ENCODE results near the gene DTNB. TPM values are rescaled to one million over a fixed set of nuclear protein-coding genes. Genes with fewer than 3 reads are reported as not detected.

Gene DTNB
- total and polyA plus RNA-seq, 10 of the 15 experiments (the other 5 are each of a cell fraction or from before 2014, with no cell fraction given) = 4.5 to 30.6 (median 11.9) TPM

DNA sequence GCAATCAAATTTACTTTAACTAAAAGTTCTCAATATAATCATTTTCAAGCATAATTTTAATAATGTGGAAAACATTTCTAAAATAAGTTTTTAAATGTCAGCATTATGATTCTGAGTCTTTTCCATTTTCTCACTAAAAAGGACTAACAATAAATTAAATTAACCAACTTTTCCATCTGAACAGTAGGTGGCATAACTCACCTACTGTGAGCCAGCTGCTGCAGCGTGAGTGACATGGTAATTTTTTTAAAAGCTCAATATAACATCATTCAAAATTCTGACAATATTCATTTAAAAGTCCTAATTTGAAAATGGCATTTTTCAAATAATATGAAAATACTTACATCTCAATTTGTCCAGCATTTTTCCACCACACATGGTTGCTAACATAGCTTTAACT, 66.5 kb downstream of the DTNB start (continued):
- TF ChIP-seq, protein P1, sequence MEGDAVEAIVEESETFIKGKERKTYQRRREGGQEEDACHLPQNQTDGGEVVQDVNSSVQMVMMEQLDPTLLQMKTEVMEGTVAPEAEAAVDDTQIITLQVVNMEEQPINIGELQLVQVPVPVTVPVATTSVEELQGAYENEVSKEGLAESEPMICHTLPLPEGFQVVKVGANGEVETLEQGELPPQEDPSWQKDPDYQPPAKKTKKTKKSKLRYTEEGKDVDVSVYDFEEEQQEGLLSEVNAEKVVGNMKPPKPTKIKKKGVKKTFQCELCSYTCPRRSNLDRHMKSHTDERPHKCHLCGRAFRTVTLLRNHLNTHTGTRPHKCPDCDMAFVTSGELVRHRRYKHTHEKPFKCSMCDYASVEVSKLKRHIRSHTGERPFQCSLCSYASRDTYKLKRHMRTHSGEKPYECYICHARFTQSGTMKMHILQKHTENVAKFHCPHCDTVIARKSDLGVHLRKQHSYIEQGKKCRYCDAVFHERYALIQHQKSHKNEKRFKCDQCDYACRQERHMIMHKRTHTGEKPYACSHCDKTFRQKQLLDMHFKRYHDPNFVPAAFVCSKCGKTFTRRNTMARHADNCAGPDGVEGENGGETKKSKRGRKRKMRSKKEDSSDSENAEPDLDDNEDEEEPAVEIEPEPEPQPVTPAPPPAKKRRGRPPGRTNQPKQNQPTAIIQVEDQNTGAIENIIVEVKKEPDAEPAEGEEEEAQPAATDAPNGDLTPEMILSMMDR (IDR thresholded peaks at IDR 0.05 in 2 of 3, conservative IDR thresholded peaks at IDR 0.05 in 1 of 3; ENCODE audit: control insufficient read depth in 2 of 3, extremely low read depth in 1 of 3, insufficient read depth in 1 of 3, low read depth in 3 of 3, low read length in 3 of 3) = peak; percentile 44 to 74 (median 51)
- TF ChIP-seq, protein P2, sequence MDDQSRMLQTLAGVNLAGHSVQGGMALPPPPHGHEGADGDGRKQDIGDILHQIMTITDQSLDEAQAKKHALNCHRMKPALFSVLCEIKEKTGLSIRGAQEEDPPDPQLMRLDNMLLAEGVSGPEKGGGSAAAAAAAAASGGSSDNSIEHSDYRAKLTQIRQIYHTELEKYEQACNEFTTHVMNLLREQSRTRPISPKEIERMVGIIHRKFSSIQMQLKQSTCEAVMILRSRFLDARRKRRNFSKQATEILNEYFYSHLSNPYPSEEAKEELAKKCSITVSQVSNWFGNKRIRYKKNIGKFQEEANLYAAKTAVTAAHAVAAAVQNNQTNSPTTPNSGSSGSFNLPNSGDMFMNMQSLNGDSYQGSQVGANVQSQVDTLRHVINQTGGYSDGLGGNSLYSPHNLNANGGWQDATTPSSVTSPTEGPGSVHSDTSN (IDR thresholded peaks at IDR 0.05; ENCODE audit: insufficient replicate concordance, low read depth, low read length) = no peak

DNA sequence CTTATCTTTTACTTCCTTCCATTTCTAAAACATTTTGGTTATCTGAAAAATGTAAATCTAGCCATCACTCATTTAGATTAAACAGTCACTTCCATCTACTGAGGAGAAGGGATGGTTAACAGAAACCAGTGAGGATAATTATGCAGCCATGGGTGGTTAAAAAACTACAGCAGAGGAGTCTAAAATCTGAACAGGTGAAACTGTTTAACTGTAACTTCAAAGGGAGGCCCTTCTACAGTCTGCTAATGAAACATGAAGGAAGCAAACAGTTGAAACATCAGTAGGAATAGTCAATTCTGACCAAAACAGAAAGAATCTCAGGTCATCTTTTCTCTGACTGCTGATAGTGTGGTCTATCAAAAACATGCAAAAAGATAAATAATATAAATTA, 71.0 kb downstream of the DTNB start:
- no TSS peak for BruUV-seq (replicated peaks)
- RAD21 ChIA-PET (ENCODE audit: unreplicated experiment) = interaction anchor here (0.7 to 1.4 kb wide), 4 partner anchors 16 to 378 kb away, joined by 3 to 10 read pairs (median 3); no protein-coding TSS in a partner anchor
- DNase-seq (ENCODE audit: low read depth, low spot score) = no peak
- SMC1A ChIA-PET (ENCODE audit: uncharacterized antibody, unreplicated experiment) = interaction anchor here (0.6 to 1.8 kb wide), 4 partner anchors 15 to 240 kb away, joined by 3 to 8 read pairs (median 5); no protein-coding TSS in a partner anchor
- Histone ChIP-seq H3K79me2 (ENCODE audit: control insufficient read depth, insufficient read depth, low read length) (no peaks in the 10 kb centered on the region), H2AFZ (ENCODE audit: control insufficient read depth, low read depth, low read length) (no peak overlapping the region; the same call in 1 of the 2 replicates), H3K36me3 (ENCODE audit: control insufficient read depth in 2 of 2, insufficient read depth in 2 of 2, low read length in 1 of 2) (no peaks in the 10 kb centered on the region), H3K9ac (ENCODE audit: control insufficient read depth, insufficient read depth, low read length) (no peak overlapping the region), H3K27me3 (replicated peaks in 1 of 2; ENCODE audit: control insufficient read depth in 2 of 2, insufficient read depth in 2 of 2, low read length in 1 of 2) (no peaks in the 10 kb centered on the region), H3K9me3 (replicated peaks; ENCODE audit: control insufficient read depth, insufficient read depth, low read length) (no peaks in the 10 kb centered on the region), H4K20me1 (ENCODE audit: control insufficient read depth, insufficient read depth) (no peaks in the 10 kb centered on the region), H3K4me3 (no peak overlapping the region), H3K4me1 (ENCODE audit: control insufficient read depth, insufficient read depth, low read length) (peaks cover 11% of the 10 kb centered on the region), H3K27ac (ENCODE audit: control insufficient read depth, insufficient read depth) (peak overlapping the region; percentile 58), H3K4me2 (ENCODE audit: control insufficient read depth, insufficient read depth) (peak overlapping the region; percentile 64)
- FAIRE-seq = peak; percentile 41
- CTCF ChIA-PET = interaction anchor here (0.9 to 2.3 kb wide), 4 partner anchors 10 to 98 kb away, joined by 3 to 6 read pairs (median 4); no protein-coding TSS in a partner anchor
- POLR2A ChIA-PET = interaction anchor here (0.6 to 1.0 kb wide), 2 partner anchors 9 to 266 kb away, joined by 4 read pairs; no protein-coding TSS in a partner anchor
- ATAC-seq = peak; percentile 81
- intact Hi-C loops (cut with micrococcal nuclease; ENCODE audit: unreplicated experiment) (loop anchor here (5.0 to 10.0 kb wide), 2 partner anchors 192 to 390 kb away; no protein-coding TSS in a partner anchor), in situ Hi-C loops (cut with MboI) (no loop called here)
- TF ChIP-seq NFIC (IDR thresholded peaks at IDR 0.05; ENCODE audit: low read depth, low read length) (0 out of 2 replicates have a peak, but pooled peaks have one; percentile 55), RB1 (IDR thresholded peaks at IDR 0.05; ENCODE audit: borderline replicate concordance) (no peak), RELA (IDR thresholded peaks at IDR 0.05; ENCODE audit: borderline replicate concordance, partially characterized antibody) (no peak), MTA2 (IDR thresholded peaks at IDR 0.05; ENCODE audit: low read depth) (0 out of 2 replicates have a peak, but pooled peaks have one; percentile 28), SMAD1 (IDR thresholded peaks at IDR 0.05; ENCODE audit: low read depth, partially characterized antibody) (no peak), RUNX3 (IDR thresholded peaks at IDR 0.05; ENCODE audit: low read length) (peak; percentile 64), TBL1XR1 (IDR thresholded peaks at IDR 0.05; ENCODE audit: low read depth, low read length) (0 out of 2 replicates have a peak, but pooled peaks have one; percentile 39)
- TF ChIP-seq, protein P3, sequence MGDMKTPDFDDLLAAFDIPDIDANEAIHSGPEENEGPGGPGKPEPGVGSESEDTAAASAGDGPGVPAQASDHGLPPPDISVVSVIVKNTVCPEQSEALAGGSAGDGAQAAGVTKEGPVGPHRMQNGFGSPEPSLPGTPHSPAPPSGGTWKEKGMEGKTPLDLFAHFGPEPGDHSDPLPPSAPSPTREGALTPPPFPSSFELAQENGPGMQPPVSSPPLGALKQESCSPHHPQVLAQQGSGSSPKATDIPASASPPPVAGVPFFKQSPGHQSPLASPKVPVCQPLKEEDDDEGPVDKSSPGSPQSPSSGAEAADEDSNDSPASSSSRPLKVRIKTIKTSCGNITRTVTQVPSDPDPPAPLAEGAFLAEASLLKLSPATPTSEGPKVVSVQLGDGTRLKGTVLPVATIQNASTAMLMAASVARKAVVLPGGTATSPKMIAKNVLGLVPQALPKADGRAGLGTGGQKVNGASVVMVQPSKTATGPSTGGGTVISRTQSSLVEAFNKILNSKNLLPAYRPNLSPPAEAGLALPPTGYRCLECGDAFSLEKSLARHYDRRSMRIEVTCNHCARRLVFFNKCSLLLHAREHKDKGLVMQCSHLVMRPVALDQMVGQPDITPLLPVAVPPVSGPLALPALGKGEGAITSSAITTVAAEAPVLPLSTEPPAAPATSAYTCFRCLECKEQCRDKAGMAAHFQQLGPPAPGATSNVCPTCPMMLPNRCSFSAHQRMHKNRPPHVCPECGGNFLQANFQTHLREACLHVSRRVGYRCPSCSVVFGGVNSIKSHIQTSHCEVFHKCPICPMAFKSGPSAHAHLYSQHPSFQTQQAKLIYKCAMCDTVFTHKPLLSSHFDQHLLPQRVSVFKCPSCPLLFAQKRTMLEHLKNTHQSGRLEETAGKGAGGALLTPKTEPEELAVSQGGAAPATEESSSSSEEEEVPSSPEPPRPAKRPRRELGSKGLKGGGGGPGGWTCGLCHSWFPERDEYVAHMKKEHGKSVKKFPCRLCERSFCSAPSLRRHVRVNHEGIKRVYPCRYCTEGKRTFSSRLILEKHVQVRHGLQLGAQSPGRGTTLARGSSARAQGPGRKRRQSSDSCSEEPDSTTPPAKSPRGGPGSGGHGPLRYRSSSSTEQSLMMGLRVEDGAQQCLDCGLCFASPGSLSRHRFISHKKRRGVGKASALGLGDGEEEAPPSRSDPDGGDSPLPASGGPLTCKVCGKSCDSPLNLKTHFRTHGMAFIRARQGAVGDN (IDR thresholded peaks at IDR 0.05) = no peak
- TF ChIP-seq, protein P4, sequence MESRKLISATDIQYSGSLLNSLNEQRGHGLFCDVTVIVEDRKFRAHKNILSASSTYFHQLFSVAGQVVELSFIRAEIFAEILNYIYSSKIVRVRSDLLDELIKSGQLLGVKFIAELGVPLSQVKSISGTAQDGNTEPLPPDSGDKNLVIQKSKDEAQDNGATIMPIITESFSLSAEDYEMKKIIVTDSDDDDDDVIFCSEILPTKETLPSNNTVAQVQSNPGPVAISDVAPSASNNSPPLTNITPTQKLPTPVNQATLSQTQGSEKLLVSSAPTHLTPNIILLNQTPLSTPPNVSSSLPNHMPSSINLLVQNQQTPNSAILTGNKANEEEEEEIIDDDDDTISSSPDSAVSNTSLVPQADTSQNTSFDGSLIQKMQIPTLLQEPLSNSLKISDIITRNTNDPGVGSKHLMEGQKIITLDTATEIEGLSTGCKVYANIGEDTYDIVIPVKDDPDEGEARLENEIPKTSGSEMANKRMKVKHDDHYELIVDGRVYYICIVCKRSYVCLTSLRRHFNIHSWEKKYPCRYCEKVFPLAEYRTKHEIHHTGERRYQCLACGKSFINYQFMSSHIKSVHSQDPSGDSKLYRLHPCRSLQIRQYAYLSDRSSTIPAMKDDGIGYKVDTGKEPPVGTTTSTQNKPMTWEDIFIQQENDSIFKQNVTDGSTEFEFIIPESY (IDR thresholded peaks at IDR 0.05) = no peak
- TF ChIP-seq, protein P5, sequence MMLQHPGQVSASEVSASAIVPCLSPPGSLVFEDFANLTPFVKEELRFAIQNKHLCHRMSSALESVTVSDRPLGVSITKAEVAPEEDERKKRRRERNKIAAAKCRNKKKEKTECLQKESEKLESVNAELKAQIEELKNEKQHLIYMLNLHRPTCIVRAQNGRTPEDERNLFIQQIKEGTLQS (IDR thresholded peaks at IDR 0.05; ENCODE audit: borderline replicate concordance, extremely low read depth, low read depth, low read length) = no peak

All from GM12878 (cell line).